ENCODE data around the gene DAB1. TPM values are rescaled to one million over a fixed set of nuclear protein-coding genes. Genes with fewer than 3 reads are reported as not detected.

The DAB1 gene
- total RNA-seq, 1 donor, result 0.45 TPM

GRCh38 chr1:57017717-57018116 lies 406.1 kb downstream of the DAB1 start:
- no peak overlapping the region for H3K4me3 ChIP-seq (ENCODE audit: low read depth, low read length)
- TF ChIP-seq, protein P1, sequence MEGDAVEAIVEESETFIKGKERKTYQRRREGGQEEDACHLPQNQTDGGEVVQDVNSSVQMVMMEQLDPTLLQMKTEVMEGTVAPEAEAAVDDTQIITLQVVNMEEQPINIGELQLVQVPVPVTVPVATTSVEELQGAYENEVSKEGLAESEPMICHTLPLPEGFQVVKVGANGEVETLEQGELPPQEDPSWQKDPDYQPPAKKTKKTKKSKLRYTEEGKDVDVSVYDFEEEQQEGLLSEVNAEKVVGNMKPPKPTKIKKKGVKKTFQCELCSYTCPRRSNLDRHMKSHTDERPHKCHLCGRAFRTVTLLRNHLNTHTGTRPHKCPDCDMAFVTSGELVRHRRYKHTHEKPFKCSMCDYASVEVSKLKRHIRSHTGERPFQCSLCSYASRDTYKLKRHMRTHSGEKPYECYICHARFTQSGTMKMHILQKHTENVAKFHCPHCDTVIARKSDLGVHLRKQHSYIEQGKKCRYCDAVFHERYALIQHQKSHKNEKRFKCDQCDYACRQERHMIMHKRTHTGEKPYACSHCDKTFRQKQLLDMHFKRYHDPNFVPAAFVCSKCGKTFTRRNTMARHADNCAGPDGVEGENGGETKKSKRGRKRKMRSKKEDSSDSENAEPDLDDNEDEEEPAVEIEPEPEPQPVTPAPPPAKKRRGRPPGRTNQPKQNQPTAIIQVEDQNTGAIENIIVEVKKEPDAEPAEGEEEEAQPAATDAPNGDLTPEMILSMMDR (IDR thresholded peaks at IDR 0.05; ENCODE audit: insufficient read depth, low read length), result peak; percentile 37
- DNase-seq (ENCODE audit: low read depth), result peak; percentile 16

DNA sequence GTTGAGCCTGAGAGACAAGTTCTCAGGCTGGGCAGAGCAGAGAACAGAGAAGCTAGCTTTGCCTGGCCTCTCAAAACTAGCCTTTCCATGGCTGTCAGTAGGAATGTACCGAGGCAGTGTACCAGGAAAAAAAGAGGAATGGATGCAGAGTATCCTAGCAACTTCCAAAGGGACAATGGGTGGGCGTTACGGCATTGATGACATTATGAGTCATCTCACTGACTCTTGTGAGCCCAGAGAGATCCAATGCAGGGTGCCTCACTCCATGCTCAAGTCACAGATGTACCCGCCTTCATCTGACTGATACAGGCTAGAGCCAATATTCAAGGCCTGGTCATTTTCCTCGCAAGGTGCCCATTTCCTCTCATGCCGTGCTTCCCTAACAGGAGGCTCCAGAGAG lies 406.7 kb downstream of the DAB1 start:
- no peak overlapping the region for H3K4me3 ChIP-seq (ENCODE audit: low read depth, low read length)
- DNase-seq (ENCODE audit: low read depth), result peak; percentile 27
- TF ChIP-seq, protein P1 (IDR thresholded peaks at IDR 0.05; ENCODE audit: insufficient read depth, low read length), result no peak

DNA sequence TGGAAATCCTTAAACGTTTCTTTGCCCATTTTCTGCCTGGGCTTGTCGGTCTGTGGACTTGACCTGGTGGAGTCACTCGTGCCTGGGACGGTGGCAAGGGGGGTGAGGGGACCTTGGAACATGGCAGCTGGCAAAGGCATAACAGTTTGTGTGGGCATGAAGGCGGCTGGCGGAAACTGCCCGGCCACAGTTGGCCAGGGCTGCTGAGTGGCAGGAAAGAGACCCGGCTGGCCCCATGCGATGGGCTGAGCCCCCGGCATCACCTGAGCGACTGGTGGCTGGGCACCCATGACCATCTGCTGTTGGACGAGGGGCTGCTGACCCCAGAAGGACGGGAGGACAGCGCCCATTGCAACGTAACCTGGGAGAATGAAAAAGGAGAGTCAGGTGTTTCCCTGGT lies 408.8 kb downstream of the DAB1 start:
- TF ChIP-seq, protein P1 (IDR thresholded peaks at IDR 0.05; ENCODE audit: insufficient read depth, low read length), result no peak
- DNase-seq (ENCODE audit: low read depth), result no peak

DNA sequence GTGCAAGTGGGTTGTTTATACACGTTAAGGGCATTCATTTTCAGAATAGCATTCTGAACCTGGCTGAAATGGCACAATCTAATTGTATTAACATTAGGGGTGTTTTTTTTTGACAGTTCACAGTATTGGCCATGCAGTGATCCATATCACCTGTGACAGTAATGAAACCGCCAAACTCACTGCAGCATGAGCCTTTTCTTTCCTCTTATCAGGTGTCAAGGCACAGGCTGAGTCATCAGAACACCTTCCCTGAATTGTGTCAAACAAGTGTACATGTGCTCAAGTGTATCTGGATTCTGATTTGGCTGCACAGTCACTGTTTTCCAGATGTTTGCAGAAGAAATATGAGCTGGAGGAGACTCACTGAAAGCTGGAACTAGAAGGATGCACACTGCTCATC lies 410.3 kb downstream of the DAB1 start:
- DNase-seq (ENCODE audit: low read depth), result no peak
- TF ChIP-seq, protein P1 (IDR thresholded peaks at IDR 0.05; ENCODE audit: insufficient read depth, low read length), result no peak
- no peak overlapping the region for H3K4me3 ChIP-seq (ENCODE audit: low read depth, low read length)

More for the DNA sequence above, 408.8 kb downstream of the DAB1 start:
- H3K4me3 ChIP-seq (ENCODE audit: low read depth, low read length), result no peak overlapping the region

- no peak for DNase-seq (ENCODE audit: low read depth)
- TF ChIP-seq, protein P1 (IDR thresholded peaks at IDR 0.05; ENCODE audit: insufficient read depth, low read length), result no peak
- no peak overlapping the region for H3K4me3 ChIP-seq (ENCODE audit: low read depth, low read length)
Observed at GRCh38 chr1:57012315-57012714, 411.5 kb downstream of the DAB1 start.

DNA sequence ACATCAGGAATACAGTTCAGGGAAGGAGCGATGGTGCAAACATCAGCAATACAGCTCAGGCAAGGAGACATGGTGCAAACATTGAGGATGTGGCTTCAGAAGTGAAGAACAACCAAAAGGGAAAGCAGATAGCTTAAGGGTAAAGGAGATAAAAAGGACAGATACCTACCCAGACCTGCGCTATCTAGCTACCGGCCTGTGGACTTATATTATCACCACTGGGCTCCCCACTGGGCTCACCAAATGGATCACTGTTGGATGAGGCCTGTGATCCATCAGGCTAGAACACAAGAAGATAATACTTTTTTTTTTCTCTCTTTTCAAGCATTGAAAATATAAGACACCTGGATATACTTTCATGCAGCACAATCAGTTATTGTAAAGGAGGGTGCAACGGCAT lies 413.3 kb downstream of the DAB1 start:
- H3K4me3 ChIP-seq (ENCODE audit: low read depth, low read length), result no peak overlapping the region
- DNase-seq (ENCODE audit: low read depth), result no peak
- TF ChIP-seq, protein P1 (IDR thresholded peaks at IDR 0.05; ENCODE audit: insufficient read depth, low read length), result no peak

GRCh38 chr1:57007948-57008347 lies 415.9 kb downstream of the DAB1 start:
- peak; percentile 41 for DNase-seq (ENCODE audit: low read depth)
- H3K4me3 ChIP-seq (ENCODE audit: low read depth, low read length), result no peak overlapping the region
- TF ChIP-seq, protein P1 (IDR thresholded peaks at IDR 0.05; ENCODE audit: insufficient read depth, low read length), result no peak

All from fibroblast of the aortic adventitia (primary cell).